HCT116 (cell line): ENCODE results near the gene AHSA1. TPM values are rescaled to one million over a fixed set of nuclear protein-coding genes. Genes with fewer than 3 reads are reported as not detected.

Source experiments
- ATAC-seq: fragments of 200-7000 bp; cut with Tn5 transposase; 2 replicates; pipeline ENCODE4 v1.9.1; 2020; ENCODE audit warnings: mild to moderate bottlenecking, moderate library complexity
- BruUV-seq: library from RNA; stranded (reverse); fragments of 400-500 nt; replicated peaks from 2 replicates; lab custom pipeline; 2021; lab: Mats Ljungman, UMichigan
- CTCF ChIA-PET: fragments of 300-600 bp; sonication (Branson Sonifier 250); formaldehyde crosslinking; loops from one replicate; lab custom pipeline; 2021; ENCODE audit warnings: antibody characterized with exemption; lab: Charles Lee
- POLR2A ChIA-PET: fragments of 300-600, 350-600 bp; sonication (Branson Sonifier 250); formaldehyde crosslinking; loops from one replicate; lab custom pipeline; 2021; ENCODE audit warnings: antibody characterized with exemption; lab: Charles Lee
- RAD21 ChIA-PET, 2 experiments: fragments of 300-600 bp; sonication (Branson Sonifier 250); formaldehyde crosslinking; loops; one replicate each; lab custom pipeline; 2023; ENCODE audit warnings: low total read pairs in 2 of 2; ENCODE audit not compliant: uncharacterized antibody in 2 of 2, unreplicated experiment in 2 of 2, low non-redundant PET in 1 of 2; lab: Charles Lee
- DNase-seq: peaks from one replicate; pipeline ENCODE4 v3.0.0-alpha.2; 2010; ENCODE audit warnings: low read depth, low spot score
- H2AFZ ChIP-seq: fragments of 200-600 bp; shearing (Covaris generic), sonication (generic); 2 replicates; pipeline ENCODE4 v1.6.1; 2017; ENCODE audit warnings: low read depth, mixed run types, mixed read lengths, antibody characterized with exemption, low read length; ENCODE audit not compliant: poor library complexity, severe bottlenecking
- H3K27ac ChIP-seq: 2 replicates; pipeline ENCODE4 v1.5.1; 2012; ENCODE audit warnings: low read depth, low read length
- H3K27me3 ChIP-seq: fragments of 200-600 bp; sonication (generic); 2 replicates; pipeline ENCODE4 v1.6.1; 2016; ENCODE audit warnings: mixed run types, low read length, mixed read lengths; ENCODE audit not compliant: insufficient read depth
- H3K36me3 ChIP-seq, 2 experiments: fragments of 200-500 bp in 1 of 2; fragments of 200-600 bp in 1 of 2; sonication (Bioruptor generic) in 1 of 2; sonication (generic) in 1 of 2; 2 replicates each; pipeline versions ENCODE4 v1.5.1 to v1.6.1; 2014 to 2016; ENCODE audit warnings: low read length in 2 of 2, inconsistent platforms in 1 of 2, mixed read lengths in 1 of 2, mixed run types in 1 of 2; ENCODE audit not compliant: insufficient read depth in 2 of 2, control insufficient read depth in 1 of 2
- H3K4me1 ChIP-seq, 2 experiments: fragments of 200-600 bp in 1 of 2; sonication (generic) in 1 of 2; 2 replicates each; pipeline versions ENCODE4 v1.5.1 to v1.6.1; 2012 to 2017; ENCODE audit warnings: low read length in 2 of 2, inconsistent platforms in 1 of 2, mild to moderate bottlenecking in 1 of 2, mixed read lengths in 1 of 2, mixed run types in 1 of 2, moderate library complexity in 1 of 2; ENCODE audit not compliant: insufficient read depth in 2 of 2, control insufficient read depth in 1 of 2
- H3K4me2 ChIP-seq: fragments of 200-600 bp; sonication (generic); 2 replicates; pipeline ENCODE4 v1.6.1; 2017; ENCODE audit warnings: mixed run types, low read length, mixed read lengths
- H3K4me3 ChIP-seq, 2 experiments: fragments of 200-600 bp in 1 of 2; sonication (generic) in 1 of 2; replicated peaks in 1 of 2; 2 replicates each; pipeline ENCODE4 v1.5.1; 2011 to 2016; ENCODE audit warnings: low read length in 2 of 2, control low read depth in 1 of 2, low read depth in 1 of 2, mild to moderate bottlenecking in 1 of 2, mixed read lengths in 1 of 2, mixed run types in 1 of 2
- H3K79me2 ChIP-seq: fragments of 200-600 bp; sonication (generic); 2 replicates; pipeline ENCODE4 v1.6.1; 2017; ENCODE audit warnings: mild to moderate bottlenecking, mixed run types, low read length, moderate library complexity, mixed read lengths; ENCODE audit not compliant: insufficient read depth
- H3K9ac ChIP-seq: fragments of 200-600 bp; sonication (generic); 2 replicates; pipeline ENCODE4 v1.6.1; 2016; ENCODE audit warnings: low read length, mixed read lengths
- H3K9me2 ChIP-seq: fragments of 200-600 bp; sonication (generic), shearing (Covaris generic); 2 replicates; pipeline ENCODE4 v1.6.1; 2017; ENCODE audit warnings: mixed run types, mild to moderate bottlenecking, moderate library complexity; ENCODE audit not compliant: insufficient read depth
- H3K9me3 ChIP-seq, 2 experiments: fragments of 200-500 bp in 1 of 2; fragments of 200-600 bp in 1 of 2; sonication (Bioruptor generic) in 1 of 2; sonication (generic) in 1 of 2; 2 replicates each; pipeline ENCODE4 v1.6.1; 2014 to 2017; ENCODE audit warnings: low read length in 2 of 2, mixed read lengths in 2 of 2, inconsistent platforms in 1 of 2, low read depth in 1 of 2, mild to moderate bottlenecking in 1 of 2, mixed run types in 1 of 2, moderate library complexity in 1 of 2; ENCODE audit not compliant: control insufficient read depth in 1 of 2, insufficient read depth in 1 of 2
- H4K20me1 ChIP-seq: fragments of 200-600 bp; sonication (generic), shearing (Covaris generic); 2 replicates; pipeline ENCODE4 v1.6.1; 2017; ENCODE audit warnings: mixed run types, mild to moderate bottlenecking, moderate library complexity; ENCODE audit not compliant: insufficient read depth
- CBX3 ChIP-seq: IDR thresholded peaks from 2 replicates; pipeline ENCODE4 v1.6.1; 2012; ENCODE audit warnings: low read depth
- CEBPB ChIP-seq: IDR thresholded peaks from 2 replicates; pipeline ENCODE4 v1.6.1; 2012; ENCODE audit warnings: low read depth
- EGR1 ChIP-seq: IDR thresholded peaks from 2 replicates; pipeline ENCODE4 v1.6.1; 2012; ENCODE audit warnings: low read depth
- ELF1 ChIP-seq: IDR thresholded peaks from 2 replicates; pipeline ENCODE4 v1.6.1; 2012; ENCODE audit warnings: low read depth, borderline replicate concordance
- EZH2 ChIP-seq: fragments of 200-600 bp; sonication (generic); IDR thresholded peaks from 2 replicates; pipeline ENCODE4 v1.6.1; 2017; ENCODE audit warnings: antibody characterized with exemption, mixed run types
- MAX ChIP-seq: IDR thresholded peaks from 2 replicates; pipeline ENCODE4 v1.6.1; 2012
- POLR2A ChIP-seq: IDR thresholded peaks from 2 replicates; pipeline ENCODE4 v1.7.0; 2011; ENCODE audit warnings: borderline replicate concordance; ENCODE audit not compliant: insufficient read depth, insufficient read length; ENCODE audit errors: extremely low read depth
- REST ChIP-seq: IDR thresholded peaks from 2 replicates; pipeline ENCODE4 v1.6.1; 2012; ENCODE audit warnings: low read depth
- SRF ChIP-seq: IDR thresholded peaks from 2 replicates; pipeline ENCODE4 v1.6.1; 2012; ENCODE audit warnings: low read depth
- TCF7L2 ChIP-seq: IDR thresholded peaks from 2 replicates; pipeline ENCODE4 v1.7.0; 2011; ENCODE audit warnings: borderline replicate concordance, inconsistent platforms; ENCODE audit not compliant: insufficient read depth, insufficient read length; ENCODE audit errors: extremely low read depth
- YY1 ChIP-seq: IDR thresholded peaks from 2 replicates; pipeline ENCODE4 v1.6.1; 2011; ENCODE audit warnings: low read length, low read depth, moderate library complexity, mild to moderate bottlenecking; ENCODE audit not compliant: insufficient replicate concordance; ENCODE audit errors: extremely low read depth
- ZBTB33 ChIP-seq: IDR thresholded peaks from 2 replicates; pipeline ENCODE4 v1.6.1; 2011; ENCODE audit warnings: mild to moderate bottlenecking, low read length, moderate library complexity; ENCODE audit not compliant: insufficient replicate concordance; ENCODE audit errors: extremely low read depth
- ZNF274 ChIP-seq: fragments of 200-500 bp; sonication (Bioruptor generic); IDR thresholded peaks from 2 replicates; pipeline ENCODE4 v1.6.1; 2014; ENCODE audit warnings: mild to moderate bottlenecking, low read depth, low read length, inconsistent platforms
- intact Hi-C: fragments of 100-400 bp; cut with micrococcal nuclease; formaldehyde crosslinking; loops from 2 replicates; pipeline ENCODE4 v1.10.0; 2022
- total RNA-seq: library from RNA; stranded (reverse); gene quantifications from one replicate; pipeline ENCODE4 v1.2.1, GENCODE V29; 2021; ENCODE audit not compliant: unreplicated experiment

Gene AHSA1
- total RNA-seq, 1 experiment from 2014 or later = 222 TPM

GRCh38 chr14:77516126-77516525 lies 58.2 kb downstream of the AHSA1 start:
- Histone ChIP-seq H3K27me3 (no peaks in the 10 kb centered on the region), H3K4me2 (no peak overlapping the region), H3K9me3 (no peaks in the 10 kb centered on the region), H3K4me1 (no peaks in the 10 kb centered on the region), H3K27ac (no peak overlapping the region), H3K36me3 (peaks cover 8 to 11% of the 10 kb centered on the region in 2 experiments; a peak in 3 of 4 replicates), H4K20me1 (no peaks in the 10 kb centered on the region), H3K9ac (no peak overlapping the region), H2AFZ (no peak overlapping the region), H3K9me2 (no peaks in the 10 kb centered on the region), H3K4me3 (no peak overlapping the region), H3K79me2 (no peaks in the 10 kb centered on the region)
- ATAC-seq = no peak
- BruUV-seq = no TSS peak
- no peak for DNase-seq
- ChIA-PET CTCF (no interaction called here), POLR2A (no interaction called here), RAD21 (no interaction called here)
- intact Hi-C loops = no loop called here
- no peak for TF ChIP-seq ZBTB33
- TF ChIP-seq EZH2 = no peak
- no peak for TF ChIP-seq YY1
- no peak for TF ChIP-seq POLR2A
- TF ChIP-seq SRF = no peak
- TF ChIP-seq CEBPB = no peak
- no peak for TF ChIP-seq MAX
- no peak for TF ChIP-seq ELF1
- TF ChIP-seq REST = no peak
- TF ChIP-seq TCF7L2 = no peak
- TF ChIP-seq CBX3 = no peak
- no peak for TF ChIP-seq ZNF274
- no peak for TF ChIP-seq EGR1

Other genes starting within 250 kb of the AHSA1 start
- gene NGB, start 186.9 kb upstream of the AHSA1 start, total RNA-seq = not detected
- 30.2 TPM for gene POMT2, start 137.2 kb upstream of the AHSA1 start, total RNA-seq
- gene GSTZ1, start 137.1 kb upstream of the AHSA1 start, total RNA-seq = 30.4 TPM
- gene TMED8, start 81.0 kb upstream of the AHSA1 start, total RNA-seq = 21.2 TPM
- gene SAMD15, start 80.7 kb upstream of the AHSA1 start, total RNA-seq = 1.9 TPM
- 0.66 TPM for gene NOXRED1, start 34.6 kb upstream of the AHSA1 start, total RNA-seq
- 16.8 TPM for gene VIPAS39, start 492 bp upstream of the AHSA1 start, total RNA-seq
- not detected for gene ISM2, start 40.7 kb downstream of the AHSA1 start, total RNA-seq
- 44.7 TPM for gene SPTLC2, start 158.5 kb downstream of the AHSA1 start, total RNA-seq
- gene ALKBH1, start 249.9 kb downstream of the AHSA1 start, total RNA-seq = 14.4 TPM